Panc1 (cell line): Measurements from ENCODE around the gene SELENOF. TPM values are rescaled to one million over a fixed set of nuclear protein-coding genes. Genes with fewer than 3 reads are reported as not detected.

Source experiments
- ATAC-seq: fragments of 200-7000 bp; cut with Tn5 transposase; 2 replicates; pipeline ENCODE4 v1.9.1; 2020; ENCODE audit warnings: mild to moderate bottlenecking, moderate library complexity
- BruUV-seq: library from RNA; stranded (reverse); fragments of 400-500 nt; replicated peaks from 2 replicates; lab custom pipeline; 2021; lab: Mats Ljungman, UMichigan
- CTCF ChIA-PET: fragments of 300-600 bp; sonication (Branson Sonifier 250); formaldehyde crosslinking; loops from one replicate; lab custom pipeline; 2022; ENCODE audit warnings: antibody characterized with exemption; lab: Charles Lee
- POLR2A ChIA-PET: fragments of 300-600 bp; sonication (Branson Sonifier 250); formaldehyde crosslinking; loops from one replicate; lab custom pipeline; 2022; ENCODE audit warnings: antibody characterized with exemption; lab: Charles Lee
- DNase-seq: peaks from one replicate; pipeline ENCODE4 v3.0.0-alpha.2; 2010; ENCODE audit warnings: low read depth, low spot score
- H3K27ac ChIP-seq: 2 replicates; pipeline ENCODE4 v1.5.1; 2011; ENCODE audit warnings: mild to moderate bottlenecking, low read length, inconsistent platforms
- H3K27me3 ChIP-seq: fragments of 200-500 bp; sonication (Bioruptor generic); 2 replicates; pipeline ENCODE4 v1.6.0; 2014; ENCODE audit warnings: low read length, inconsistent platforms; ENCODE audit not compliant: control insufficient read depth, insufficient read depth
- H3K36me3 ChIP-seq: fragments of 200-500 bp; sonication (Bioruptor generic); 2 replicates; pipeline ENCODE4 v1.5.1; 2014; ENCODE audit warnings: inconsistent platforms, mild to moderate bottlenecking, low read length, moderate library complexity; ENCODE audit not compliant: control insufficient read depth, insufficient read depth
- H3K4me1 ChIP-seq: 2 replicates; pipeline ENCODE4 v1.5.1; 2011; ENCODE audit warnings: inconsistent platforms, mild to moderate bottlenecking, low read length, moderate library complexity; ENCODE audit not compliant: control insufficient read depth, insufficient read depth
- H3K4me3 ChIP-seq, 2 experiments: 2 replicates each; pipeline ENCODE4 v1.5.1; 2011 to 2012; ENCODE audit warnings: low read depth in 2 of 2, low read length in 2 of 2, mild to moderate bottlenecking in 2 of 2, inconsistent platforms in 1 of 2, moderate library complexity in 1 of 2
- H3K9me3 ChIP-seq: fragments of 200-500 bp; sonication (Bioruptor generic); 2 replicates; pipeline ENCODE4 v1.5.1; 2014; ENCODE audit warnings: low read depth, mild to moderate bottlenecking, inconsistent platforms, low read length, moderate library complexity; ENCODE audit not compliant: control insufficient read depth, insufficient read depth
- POLR2AphosphoS5 ChIP-seq: IDR thresholded peaks from 2 replicates; pipeline ENCODE4 v1.6.1; 2012; ENCODE audit warnings: mild to moderate bottlenecking, low read depth, low read length, moderate library complexity
- REST ChIP-seq, 2 experiments: IDR thresholded peaks; 2 replicates each; pipeline ENCODE4 v1.6.1; 2011 to 2012; ENCODE audit warnings: low read depth in 2 of 2, control low read depth in 1 of 2, low read length in 1 of 2, mild to moderate bottlenecking in 1 of 2, moderate library complexity in 1 of 2; ENCODE audit not compliant: insufficient read depth in 1 of 2
- SIN3A ChIP-seq: IDR thresholded peaks from 2 replicates; pipeline ENCODE4 v1.6.1; 2012; ENCODE audit warnings: low read depth, mild to moderate bottlenecking, low read length, moderate library complexity, borderline replicate concordance; ENCODE audit not compliant: insufficient read depth
- TCF7L2 ChIP-seq: IDR thresholded peaks from 2 replicates; pipeline ENCODE4 v1.6.1; 2011; ENCODE audit warnings: mild to moderate bottlenecking, low read depth, low read length, inconsistent platforms
- in situ Hi-C: cut with HindIII; loops from 2 replicates; pipeline ENCODE4 v1.10.0; 2016; ENCODE audit warnings: low sequenced_read_pairs, low pct_unique_long_range_greater_than_20kb
- intact Hi-C: fragments of 100-400 bp; cut with micrococcal nuclease; formaldehyde crosslinking; loops from one replicate; pipeline ENCODE4 v1.10.0; 2022; ENCODE audit not compliant: unreplicated experiment
- total RNA-seq: library from RNA; stranded (reverse); gene quantifications from one replicate; pipeline ENCODE4 v1.2.1, GENCODE V29; 2021; ENCODE audit not compliant: unreplicated experiment
- TF ChIP-seq, protein P1 (sequence below): fragments of 450-650 bp; IDR thresholded peaks from 2 replicates; pipeline ENCODE4 v1.5.1; 2017; ENCODE audit warnings: mild to moderate bottlenecking

Gene SELENOF
- total RNA-seq, 1 experiment from 2014 or later, result 190 TPM

- H3K4me3 ChIP-seq, result no peak overlapping the region
- TF ChIP-seq REST (IDR thresholded peaks at IDR 0.05; ENCODE audit: insufficient read depth in 1 of 2, low read depth in 2 of 2, low read length in 1 of 2), result no peak
- TF ChIP-seq POLR2AphosphoS5, result no peak
- no peak for TF ChIP-seq TCF7L2
- TF ChIP-seq, protein P1, sequence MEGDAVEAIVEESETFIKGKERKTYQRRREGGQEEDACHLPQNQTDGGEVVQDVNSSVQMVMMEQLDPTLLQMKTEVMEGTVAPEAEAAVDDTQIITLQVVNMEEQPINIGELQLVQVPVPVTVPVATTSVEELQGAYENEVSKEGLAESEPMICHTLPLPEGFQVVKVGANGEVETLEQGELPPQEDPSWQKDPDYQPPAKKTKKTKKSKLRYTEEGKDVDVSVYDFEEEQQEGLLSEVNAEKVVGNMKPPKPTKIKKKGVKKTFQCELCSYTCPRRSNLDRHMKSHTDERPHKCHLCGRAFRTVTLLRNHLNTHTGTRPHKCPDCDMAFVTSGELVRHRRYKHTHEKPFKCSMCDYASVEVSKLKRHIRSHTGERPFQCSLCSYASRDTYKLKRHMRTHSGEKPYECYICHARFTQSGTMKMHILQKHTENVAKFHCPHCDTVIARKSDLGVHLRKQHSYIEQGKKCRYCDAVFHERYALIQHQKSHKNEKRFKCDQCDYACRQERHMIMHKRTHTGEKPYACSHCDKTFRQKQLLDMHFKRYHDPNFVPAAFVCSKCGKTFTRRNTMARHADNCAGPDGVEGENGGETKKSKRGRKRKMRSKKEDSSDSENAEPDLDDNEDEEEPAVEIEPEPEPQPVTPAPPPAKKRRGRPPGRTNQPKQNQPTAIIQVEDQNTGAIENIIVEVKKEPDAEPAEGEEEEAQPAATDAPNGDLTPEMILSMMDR, result no peak
- no peak for TF ChIP-seq SIN3A
- in situ Hi-C loops, result no loop called here
- ChIA-PET POLR2A (interaction anchor here (0.6 kb wide), 3 partner anchors 11 to 81 kb away, joined by 3 to 7 read pairs (median 5); no protein-coding TSS in a partner anchor), CTCF (no interaction called here)
- DNase-seq, result no peak
- no peaks in the 10 kb centered on the region for H3K4me1 ChIP-seq
- no peak for ATAC-seq
- intact Hi-C loops, result no loop called here
- H3K27ac ChIP-seq, result no peak overlapping the region
- BruUV-seq, result no TSS peak
- H3K9me3 ChIP-seq, result no peaks in the 10 kb centered on the region
- no peaks in the 10 kb centered on the region for H3K27me3 ChIP-seq
- no peaks in the 10 kb centered on the region for H3K36me3 ChIP-seq
Measured at GRCh38 chr1:86852782-86853408, 61.0 kb downstream of the SELENOF start.

DNA sequence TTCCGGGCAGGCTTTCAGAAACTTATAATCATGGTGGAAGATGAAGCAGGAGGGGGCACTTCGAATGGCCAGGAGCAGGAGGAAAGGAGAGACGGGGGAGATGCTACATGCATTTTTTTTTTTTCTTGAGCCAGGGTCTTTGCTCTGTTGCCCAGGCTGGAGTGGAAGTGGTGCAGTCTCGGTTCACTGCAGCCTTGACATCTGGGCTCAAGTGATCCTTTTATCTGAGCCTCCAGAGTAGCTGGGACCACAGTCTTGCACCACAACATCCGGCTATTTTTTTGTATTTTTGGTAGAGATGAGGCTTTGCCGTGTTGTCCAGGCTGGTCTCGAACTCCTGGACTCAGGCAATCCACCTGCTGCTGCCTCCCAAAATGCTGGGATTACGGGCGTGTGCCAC, 61.6 kb downstream of the SELENOF start:
- Histone ChIP-seq H3K27ac (no peak overlapping the region), H3K27me3 (no peaks in the 10 kb centered on the region), H3K9me3 (no peaks in the 10 kb centered on the region), H3K4me1 (no peaks in the 10 kb centered on the region), H3K4me3 (no peak overlapping the region), H3K36me3 (no peaks in the 10 kb centered on the region)
- intact Hi-C loops (no loop called here), in situ Hi-C loops (no loop called here)
- CTCF ChIA-PET, result no interaction called here
- no TSS peak for BruUV-seq
- POLR2A ChIA-PET, result no interaction called here
- TF ChIP-seq POLR2AphosphoS5 (no peak), SIN3A (no peak), TCF7L2 (no peak), REST (IDR thresholded peaks at IDR 0.05; ENCODE audit: insufficient read depth in 1 of 2, low read depth in 2 of 2, low read length in 1 of 2) (no peak)
- TF ChIP-seq, protein P1, result no peak
- DNase-seq, result no peak
- ATAC-seq, result no peak
